Measurements from ENCODE around the gene TMIGD2.

DNA sequence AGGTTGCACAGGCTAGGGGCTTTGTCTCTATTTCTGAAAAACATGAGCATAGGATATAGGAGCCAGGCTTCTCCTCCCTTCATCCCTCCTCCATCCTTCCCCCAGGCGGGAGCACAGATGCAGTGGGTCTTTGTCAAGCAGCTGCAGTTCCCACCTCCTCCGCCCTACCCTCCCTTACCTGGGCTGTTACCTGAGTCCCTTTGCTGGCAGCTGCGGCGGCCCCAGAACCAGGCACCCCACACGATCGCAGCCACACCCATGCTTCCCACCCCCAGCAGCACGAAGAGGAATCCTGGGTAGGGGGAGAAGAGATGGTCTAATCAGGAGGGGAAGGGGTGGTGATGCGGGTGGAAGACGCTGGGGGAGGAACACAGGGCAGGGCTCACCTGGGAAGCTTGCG lies 7.8 kb downstream of the TMIGD2 start:
- TF ChIP-seq, protein P1, sequence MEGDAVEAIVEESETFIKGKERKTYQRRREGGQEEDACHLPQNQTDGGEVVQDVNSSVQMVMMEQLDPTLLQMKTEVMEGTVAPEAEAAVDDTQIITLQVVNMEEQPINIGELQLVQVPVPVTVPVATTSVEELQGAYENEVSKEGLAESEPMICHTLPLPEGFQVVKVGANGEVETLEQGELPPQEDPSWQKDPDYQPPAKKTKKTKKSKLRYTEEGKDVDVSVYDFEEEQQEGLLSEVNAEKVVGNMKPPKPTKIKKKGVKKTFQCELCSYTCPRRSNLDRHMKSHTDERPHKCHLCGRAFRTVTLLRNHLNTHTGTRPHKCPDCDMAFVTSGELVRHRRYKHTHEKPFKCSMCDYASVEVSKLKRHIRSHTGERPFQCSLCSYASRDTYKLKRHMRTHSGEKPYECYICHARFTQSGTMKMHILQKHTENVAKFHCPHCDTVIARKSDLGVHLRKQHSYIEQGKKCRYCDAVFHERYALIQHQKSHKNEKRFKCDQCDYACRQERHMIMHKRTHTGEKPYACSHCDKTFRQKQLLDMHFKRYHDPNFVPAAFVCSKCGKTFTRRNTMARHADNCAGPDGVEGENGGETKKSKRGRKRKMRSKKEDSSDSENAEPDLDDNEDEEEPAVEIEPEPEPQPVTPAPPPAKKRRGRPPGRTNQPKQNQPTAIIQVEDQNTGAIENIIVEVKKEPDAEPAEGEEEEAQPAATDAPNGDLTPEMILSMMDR (conservative IDR thresholded peaks at IDR 0.05; ENCODE audit: low read depth, low read length), result no peak
- TF ChIP-seq EZH2 (IDR thresholded peaks at IDR 0.05; ENCODE audit: borderline replicate concordance, low read depth, low read length, poor library complexity, severe bottlenecking), result no peak
